ENCODE data around the gene SOX9. TPM values are rescaled to one million over a fixed set of nuclear protein-coding genes. Genes with fewer than 3 reads are reported as not detected.
A peak's percentile ranks its signal among the peaks of the same experiment; 100 is the strongest.

SOX9 gene
- total RNA-seq, 1 experiment from 2014 or later, result 1.3 TPM

- no peak overlapping the region for H3K27ac ChIP-seq (ENCODE audit: insufficient read length, low read depth, low read length)
- peak overlapping the region; percentile 81 to 98 for H3K4me3 Mint-ChIP-seq
- no peak overlapping the region for H2BK5ac ChIP-seq (ENCODE audit: insufficient read length, low read length)
- H4K5ac ChIP-seq (ENCODE audit: insufficient read length, low read depth, low read length), result no peak overlapping the region
- peaks cover 40% of the 10 kb centered on the region for H3K23me2 ChIP-seq (ENCODE audit: insufficient read length, low read depth, low read length, poor library complexity, severe bottlenecking)
- H2AK5ac ChIP-seq (ENCODE audit: insufficient read length, low read length), result no peak overlapping the region
- H3T11ph ChIP-seq (ENCODE audit: low read length), result no peak overlapping the region
- peaks cover 3% of the 10 kb centered on the region for H3K4me1 ChIP-seq (ENCODE audit: insufficient read depth, low read length)
- H3K4ac ChIP-seq (ENCODE audit: low read depth, low read length), result no peak overlapping the region
- no peak overlapping the region for H3K9ac ChIP-seq (ENCODE audit: extremely low read depth, insufficient read length, low read length)
- H3K36me3 Mint-ChIP-seq (ENCODE audit: insufficient read depth in 1 of 3, low read depth in 3 of 3), result peaks cover 7 to 15% (median 15%) of the 10 kb centered on the region in 3 experiments
- H3K18ac ChIP-seq (ENCODE audit: insufficient read length, low read depth, low read length), result no peak overlapping the region
- H3K4me2 ChIP-seq (ENCODE audit: insufficient read depth, insufficient read length, low read length), result peak overlapping the region; percentile 84
- H2BK120ac ChIP-seq (ENCODE audit: low read depth, low read length, poor library complexity, severe bottlenecking), result no peak overlapping the region
- H3K27me3 Mint-ChIP-seq (ENCODE audit: low read depth), result peaks cover 61% of the 10 kb centered on the region
- H4K91ac ChIP-seq (ENCODE audit: insufficient read length, low read depth, low read length), result no peak overlapping the region
- H4K20me1 ChIP-seq (ENCODE audit: control insufficient read depth, insufficient read depth, insufficient read length), result no peaks in the 10 kb centered on the region
- no peaks in the 10 kb centered on the region; a peak in 2 of 5 replicates for H3K9me3 Mint-ChIP-seq
- peaks cover 22% of the 10 kb centered on the region for H3K27me3 ChIP-seq (ENCODE audit: insufficient read depth, low read length)
- H2BK12ac ChIP-seq (ENCODE audit: insufficient read length, low read depth, low read length), result no peak overlapping the region
- no peak overlapping the region for H3K23ac ChIP-seq (ENCODE audit: insufficient read length, low read depth, low read length)
- no peak overlapping the region for H2BK20ac ChIP-seq (ENCODE audit: low read depth, low read length, poor library complexity, severe bottlenecking)
- no peak overlapping the region for H4K8ac ChIP-seq (replicated peaks; ENCODE audit: insufficient read length, low read depth, low read length)
- H3K9me3 ChIP-seq (ENCODE audit: control insufficient read depth, low read depth, low read length), result no peaks in the 10 kb centered on the region
- no peaks in the 10 kb centered on the region for H3K79me1 ChIP-seq (ENCODE audit: insufficient read depth, low read depth, low read length, poor library complexity, severe bottlenecking)
- no peak overlapping the region for H3K56ac ChIP-seq (ENCODE audit: insufficient read length, low read depth, low read length)
- no peak overlapping the region for H3K14ac ChIP-seq (ENCODE audit: insufficient read depth, low read length)
- peaks cover 41 to 57% of the 10 kb centered on the region in 2 experiments for H3K4me1 Mint-ChIP-seq
- no peak overlapping the region for H2AFZ ChIP-seq (ENCODE audit: low read length)
- WGBS (ENCODE audit: extremely low coverage, insufficient read length, low lambda C conversion rate), result no CpG with 5 or more reads among the region's 48 CpGs
- peak; percentile 67 for DNase-seq
- H2BK15ac ChIP-seq (ENCODE audit: low read depth, low read length), result no peak overlapping the region
- H3K27ac Mint-ChIP-seq, result peak overlapping the region in 1 of 3 experiments; percentile 82; a peak in 1 of 7 replicates
- no peak for TF ChIP-seq CTCF (conservative IDR thresholded peaks at IDR 0.05)
- no peaks in the 10 kb centered on the region for H3K79me2 ChIP-seq (ENCODE audit: insufficient read depth, low read length)
Observed at GRCh38 chr17:72122765-72123529, 2.1 kb downstream of the SOX9 start.
